IMR-90 (cell line): ENCODE measurements around the gene PRM3.

Source experiments
- CTCF ChIP-seq: conservative IDR thresholded peaks from 2 replicates; pipeline ENCODE4 v1.5.1; 2012; ENCODE audit warnings: mild to moderate bottlenecking, low read depth, low read length, improper control_type of control experiment
- ELK1 ChIP-seq: fragments of 150-350 bp; IDR thresholded peaks from 2 replicates; pipeline ENCODE4 v1.6.1; 2016; ENCODE audit warnings: low read depth, mild to moderate bottlenecking, low read length, moderate library complexity, borderline replicate concordance
- FOS ChIP-seq: fragments of 150-350 bp; IDR thresholded peaks from 2 replicates; pipeline ENCODE4 v1.6.1; 2016; ENCODE audit warnings: low read depth, low read length
- MAFK ChIP-seq: IDR thresholded peaks from 2 replicates; pipeline ENCODE4 v1.6.1; 2012; ENCODE audit warnings: low read depth, low read length, improper control_type of control experiment
- MAZ ChIP-seq: IDR thresholded peaks from 2 replicates; pipeline ENCODE4 v1.6.1; 2012; ENCODE audit warnings: low read depth, mild to moderate bottlenecking, low read length, improper control_type of control experiment, moderate library complexity, borderline replicate concordance
- MXI1 ChIP-seq: IDR thresholded peaks from 2 replicates; pipeline ENCODE4 v1.6.1; 2012; ENCODE audit warnings: low read depth, mild to moderate bottlenecking, low read length, moderate library complexity, borderline replicate concordance
- POLR2A ChIP-seq: IDR thresholded peaks from 2 replicates; pipeline ENCODE4 v1.6.1; 2012; ENCODE audit warnings: mild to moderate bottlenecking, low read depth, low read length
- RAD21 ChIP-seq: IDR thresholded peaks from 2 replicates; pipeline ENCODE4 v1.6.1; 2012; ENCODE audit warnings: low read length, improper control_type of control experiment
- RFX5 ChIP-seq: IDR thresholded peaks from 2 replicates; pipeline ENCODE4 v1.8.0; 2012; ENCODE audit warnings: low read depth, mild to moderate bottlenecking, low read length, moderate library complexity
- USF2 ChIP-seq: fragments of 150-350 bp; IDR thresholded peaks from 2 replicates; pipeline ENCODE4 v1.6.1; 2017; ENCODE audit warnings: mild to moderate bottlenecking, antibody characterized with exemption, low read length, low read depth

GRCh38 chr16:11270602-11271162, 2.7 kb downstream of the PRM3 start:
- no peak for TF ChIP-seq USF2
- no peak for TF ChIP-seq CTCF
- no peak for TF ChIP-seq FOS
- no peak for TF ChIP-seq MAZ
- no peak for TF ChIP-seq RAD21
- no peak for TF ChIP-seq MAFK
- no peak for TF ChIP-seq RFX5
- TF ChIP-seq ELK1, result no peak
- TF ChIP-seq MXI1, result no peak
- TF ChIP-seq POLR2A, result no peak
